Activated T-cell treated with anti-CD3 and anti-CD28 coated beads for 1 hour (primary cell): ENCODE results near the gene HDGF.

Experiments used
- DNase-seq: peaks from one replicate; pipeline ENCODE4 v3.0.0-alpha.2; 2020; ENCODE audit warnings: low read depth

The HDGF gene

GRCh38 chr1:156698995-156699394, 52.5 kb downstream of the HDGF start:
- no peak for DNase-seq

- DNase-seq = no peak
Observed at GRCh38 chr1:156697481-156697880, 54.0 kb downstream of the HDGF start.

GRCh38 chr1:156696755-156697154, 54.7 kb downstream of the HDGF start:
- DNase-seq = no peak

GRCh38 chr1:156694690-156694962, 56.8 kb downstream of the HDGF start:
- DNase-seq = no peak

GRCh38 chr1:156693848-156694689, 57.4 kb downstream of the HDGF start:
- DNase-seq = no peak

- DNase-seq = no peak
Observed at GRCh38 chr1:156692925-156693847, 58.3 kb downstream of the HDGF start.

GRCh38 chr1:156692441-156692924, 59.0 kb downstream of the HDGF start:
- DNase-seq = no peak
